ENCODE data around the gene SEMA3B.
"Not testable (repeated sequence)": the region's sequence is repeated elsewhere in the genome, so short reads cannot be mapped to it uniquely, and the experiment has no call there.

SEMA3B gene

DNA sequence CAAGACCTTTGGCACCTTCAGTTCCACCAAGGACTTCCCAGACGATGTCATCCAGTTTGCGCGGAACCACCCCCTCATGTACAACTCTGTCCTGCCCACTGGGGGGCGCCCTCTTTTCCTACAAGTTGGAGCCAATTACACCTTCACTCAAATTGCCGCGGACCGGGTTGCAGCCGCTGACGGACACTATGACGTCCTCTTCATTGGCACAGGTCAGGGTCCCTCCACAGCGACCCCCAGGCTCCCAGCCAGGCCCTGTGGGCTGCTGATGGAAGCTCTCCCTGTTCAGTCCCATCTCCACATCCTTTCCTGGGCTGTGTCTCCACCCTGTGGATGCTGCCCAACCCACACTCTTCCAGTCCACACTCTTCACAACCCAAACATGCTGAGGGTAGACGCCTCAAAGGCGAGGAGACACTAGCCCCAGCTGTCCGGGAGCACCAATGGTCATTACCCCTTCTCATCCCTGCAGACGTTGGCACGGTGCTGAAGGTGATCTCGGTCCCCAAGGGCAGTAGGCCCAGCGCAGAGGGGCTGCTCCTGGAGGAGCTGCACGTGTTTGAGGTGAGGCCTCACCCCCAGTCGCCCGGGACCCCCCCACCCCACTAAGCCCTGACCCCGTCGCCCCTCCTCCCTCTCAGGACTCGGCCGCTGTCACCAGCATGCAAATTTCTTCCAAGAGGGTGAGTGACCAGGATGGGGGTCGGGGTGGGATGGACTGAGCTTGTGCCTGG lies 5.6 kb downstream of the SEMA3B start:
- DNase-seq: peak; percentile 70

DNA sequence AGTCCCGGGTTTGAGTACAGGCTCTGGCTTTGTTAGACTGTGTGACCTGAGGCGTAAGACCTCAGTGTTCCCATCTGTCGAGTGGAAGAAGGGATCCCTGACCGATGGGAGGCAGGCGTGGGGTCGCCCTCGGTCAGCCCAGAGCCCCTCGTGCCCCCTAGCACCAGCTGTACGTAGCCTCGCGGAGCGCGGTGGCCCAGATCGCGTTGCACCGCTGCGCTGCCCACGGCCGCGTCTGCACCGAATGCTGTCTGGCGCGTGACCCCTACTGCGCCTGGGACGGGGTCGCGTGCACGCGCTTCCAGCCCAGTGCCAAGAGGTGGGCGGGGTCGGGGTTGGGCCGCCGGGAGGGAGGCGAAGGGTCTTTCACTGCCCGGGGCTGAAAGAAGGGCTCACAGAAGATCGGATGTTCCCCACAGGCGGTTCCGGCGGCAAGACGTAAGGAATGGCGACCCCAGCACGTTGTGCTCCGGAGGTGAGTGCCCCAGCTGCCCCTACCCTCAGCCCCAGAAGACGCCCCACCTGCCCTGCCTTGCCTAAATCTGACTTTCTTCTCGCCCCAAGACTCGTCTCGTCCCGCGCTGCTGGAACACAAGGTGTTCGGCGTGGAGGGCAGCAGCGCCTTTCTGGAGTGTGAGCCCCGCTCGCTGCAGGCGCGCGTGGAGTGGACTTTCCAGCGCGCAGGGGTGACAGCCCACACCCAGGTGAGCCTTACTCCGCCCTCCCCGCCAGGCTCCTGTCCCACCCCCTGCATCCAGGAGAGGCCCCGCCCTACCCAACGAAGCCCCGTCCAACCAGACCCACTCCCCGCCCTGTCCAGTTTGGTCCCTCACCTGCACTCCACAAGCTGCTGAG lies 6.4 kb downstream of the SEMA3B start:
- no peak for DNase-seq

DNA sequence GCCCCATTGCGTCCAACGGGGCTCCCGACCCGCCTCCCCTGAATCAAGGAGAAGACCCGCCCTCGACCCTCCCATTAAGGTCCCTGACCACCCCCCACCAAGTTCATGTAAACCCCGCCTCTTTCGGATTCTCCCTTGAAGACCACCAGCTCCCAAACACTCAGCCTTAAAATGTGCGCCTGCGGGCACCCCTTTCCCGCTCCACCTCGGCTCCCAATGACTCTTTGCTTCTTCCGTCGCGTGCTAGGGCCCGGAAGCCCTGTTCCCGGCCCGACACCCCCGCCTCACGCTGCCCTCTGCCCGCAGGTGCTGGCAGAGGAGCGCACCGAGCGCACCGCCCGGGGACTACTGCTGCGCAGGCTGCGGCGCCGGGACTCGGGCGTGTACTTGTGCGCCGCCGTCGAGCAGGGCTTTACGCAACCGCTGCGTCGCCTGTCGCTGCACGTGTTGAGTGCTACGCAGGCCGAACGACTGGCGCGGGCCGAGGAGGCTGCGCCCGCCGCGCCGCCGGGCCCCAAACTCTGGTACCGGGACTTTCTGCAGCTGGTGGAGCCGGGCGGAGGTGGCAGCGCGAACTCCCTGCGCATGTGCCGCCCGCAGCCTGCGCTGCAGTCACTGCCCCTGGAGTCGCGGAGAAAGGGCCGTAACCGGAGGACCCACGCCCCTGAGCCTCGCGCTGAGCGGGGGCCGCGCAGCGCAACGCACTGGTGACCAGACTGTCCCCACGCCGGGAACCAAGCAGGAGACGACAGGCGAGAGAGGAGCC lies 7.2 kb downstream of the SEMA3B start:
- no peak for DNase-seq

DNA sequence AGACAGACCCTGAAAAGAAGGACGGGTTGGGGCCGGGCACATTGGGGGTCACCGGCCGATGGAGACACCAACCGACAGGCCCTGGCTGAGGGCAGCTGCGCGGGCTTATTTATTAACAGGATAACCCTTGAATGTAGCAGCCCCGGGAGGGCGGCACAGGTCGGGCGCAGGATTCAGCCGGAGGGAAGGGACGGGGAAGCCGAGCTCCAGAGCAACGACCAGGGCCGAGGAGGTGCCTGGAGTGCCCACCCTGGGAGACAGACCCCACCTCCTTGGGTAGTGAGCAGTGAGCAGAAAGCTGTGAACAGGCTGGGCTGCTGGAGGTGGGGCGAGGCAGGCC lies 7.8 kb downstream of the SEMA3B start:
- no peak for DNase-seq

DNA sequence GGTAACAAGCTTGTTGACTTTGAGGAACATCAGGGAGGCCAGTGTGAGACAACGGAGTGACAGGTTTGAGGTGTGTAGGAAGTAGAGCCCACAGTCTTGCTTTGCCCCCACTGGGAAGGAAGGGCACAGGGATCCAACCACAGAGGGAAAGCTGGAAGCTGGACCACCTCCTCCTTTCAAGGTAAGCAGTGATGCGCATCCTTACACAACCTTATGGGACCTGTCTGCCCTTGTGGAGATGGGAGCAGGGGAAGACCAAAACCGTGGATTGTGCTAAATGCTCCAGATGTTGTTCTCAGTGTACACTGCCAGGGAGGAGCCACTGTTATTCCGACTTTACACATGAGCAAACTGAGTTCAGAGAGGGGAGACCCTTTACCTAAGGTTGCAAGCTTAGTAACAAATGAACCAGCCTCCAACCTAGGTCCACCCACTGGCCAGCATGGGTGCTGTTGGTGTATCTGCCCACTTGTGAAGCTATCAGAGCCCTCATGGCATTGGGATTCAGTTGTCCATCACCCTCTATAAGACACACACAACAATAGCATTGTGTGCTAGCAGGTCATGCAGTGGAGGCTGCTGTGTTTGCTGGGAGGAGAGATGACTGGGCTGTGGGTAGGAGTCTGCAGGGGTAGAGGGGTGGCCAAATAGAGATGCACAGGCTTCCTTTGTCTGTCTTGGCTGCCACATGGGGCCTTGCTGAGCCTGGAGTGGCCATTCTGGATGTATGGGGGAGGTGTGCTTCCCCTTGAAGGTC lies 9.4 kb downstream of the SEMA3B start:
- no peak for DNase-seq

DNA sequence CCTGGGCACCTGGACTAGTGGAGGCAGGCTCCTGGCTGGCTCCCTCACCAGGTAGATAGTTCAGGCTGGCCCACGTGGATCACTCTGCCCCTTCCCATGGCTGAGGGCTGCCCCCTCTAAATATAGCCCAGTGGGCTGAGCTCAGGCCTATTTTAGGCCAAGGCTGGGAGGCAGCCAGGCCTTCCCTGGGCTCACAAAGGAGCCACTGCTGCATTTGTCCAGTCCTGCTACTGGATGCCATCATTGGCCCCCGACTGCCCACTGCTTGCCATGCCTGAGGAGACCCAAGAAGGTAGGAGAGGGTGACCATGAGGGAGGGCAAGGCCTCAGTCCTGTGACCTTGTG lies 9.9 kb downstream of the SEMA3B start, which contains the start of gene LSMEM2:
Gene LSMEM2, plus strand, starts transcription at position 208 of the 345 bp plus-strand sequence. Its CDS starts 27 bp downstream, at position 235.
- no peak for DNase-seq

DNA sequence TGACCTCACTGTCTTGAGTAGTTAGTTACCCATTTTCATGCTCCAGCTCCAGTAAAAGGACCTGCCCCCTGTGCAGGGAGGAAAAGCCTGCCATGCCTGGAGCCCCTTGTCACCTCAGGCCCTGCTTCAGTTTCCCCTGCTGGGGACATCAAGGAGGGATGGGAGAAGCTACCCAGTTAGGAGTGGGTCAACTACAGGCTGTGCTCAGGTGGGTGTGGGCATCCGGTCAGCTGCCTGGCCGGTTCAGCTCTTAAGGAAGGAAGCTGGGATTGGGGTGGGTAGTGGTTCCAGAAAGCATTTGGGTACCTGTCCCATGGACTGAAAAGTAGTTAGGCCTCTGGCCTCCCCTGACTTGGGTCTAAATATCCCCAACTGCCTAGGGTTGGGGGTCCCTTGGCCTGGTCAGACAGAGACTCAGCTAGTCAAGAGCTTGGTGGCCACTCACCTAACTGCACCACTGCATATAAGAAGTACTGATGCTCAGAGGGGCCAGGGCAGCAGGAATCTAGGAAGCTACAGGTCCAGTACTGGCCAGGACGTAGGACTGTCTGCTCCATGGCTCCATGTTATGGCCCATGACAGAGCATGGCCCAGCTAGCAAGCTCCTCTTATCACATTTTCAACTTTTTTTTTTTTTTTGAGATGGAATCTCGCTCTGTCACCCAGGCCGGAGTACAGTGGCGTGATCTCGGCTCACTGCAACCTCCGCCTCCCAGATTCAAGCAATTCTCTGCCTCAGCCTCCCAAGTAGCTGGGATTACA lies 10.5 kb downstream of the SEMA3B start:
- DNase-seq: no peak

DNA sequence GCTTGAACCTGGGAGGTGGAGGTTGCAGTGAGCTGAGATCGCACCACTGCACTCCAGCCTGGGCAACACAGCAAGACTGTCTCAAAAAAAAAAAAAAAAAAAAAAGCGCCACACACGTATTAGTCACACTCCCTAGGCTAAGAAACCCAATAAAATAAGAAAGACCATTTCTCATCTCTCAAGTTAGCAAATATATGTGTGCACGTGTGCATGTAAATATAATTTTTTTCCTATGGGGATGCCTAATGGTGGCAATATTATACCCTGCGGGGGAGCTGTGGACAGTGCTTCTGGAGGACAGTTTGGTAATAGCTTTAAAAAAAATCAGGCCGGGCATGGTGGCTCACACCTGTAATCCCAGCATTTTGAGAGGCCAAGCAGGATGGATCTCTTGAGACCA lies 15.2 kb downstream of the SEMA3B start:
- not testable (repeated sequence) for DNase-seq

DNA sequence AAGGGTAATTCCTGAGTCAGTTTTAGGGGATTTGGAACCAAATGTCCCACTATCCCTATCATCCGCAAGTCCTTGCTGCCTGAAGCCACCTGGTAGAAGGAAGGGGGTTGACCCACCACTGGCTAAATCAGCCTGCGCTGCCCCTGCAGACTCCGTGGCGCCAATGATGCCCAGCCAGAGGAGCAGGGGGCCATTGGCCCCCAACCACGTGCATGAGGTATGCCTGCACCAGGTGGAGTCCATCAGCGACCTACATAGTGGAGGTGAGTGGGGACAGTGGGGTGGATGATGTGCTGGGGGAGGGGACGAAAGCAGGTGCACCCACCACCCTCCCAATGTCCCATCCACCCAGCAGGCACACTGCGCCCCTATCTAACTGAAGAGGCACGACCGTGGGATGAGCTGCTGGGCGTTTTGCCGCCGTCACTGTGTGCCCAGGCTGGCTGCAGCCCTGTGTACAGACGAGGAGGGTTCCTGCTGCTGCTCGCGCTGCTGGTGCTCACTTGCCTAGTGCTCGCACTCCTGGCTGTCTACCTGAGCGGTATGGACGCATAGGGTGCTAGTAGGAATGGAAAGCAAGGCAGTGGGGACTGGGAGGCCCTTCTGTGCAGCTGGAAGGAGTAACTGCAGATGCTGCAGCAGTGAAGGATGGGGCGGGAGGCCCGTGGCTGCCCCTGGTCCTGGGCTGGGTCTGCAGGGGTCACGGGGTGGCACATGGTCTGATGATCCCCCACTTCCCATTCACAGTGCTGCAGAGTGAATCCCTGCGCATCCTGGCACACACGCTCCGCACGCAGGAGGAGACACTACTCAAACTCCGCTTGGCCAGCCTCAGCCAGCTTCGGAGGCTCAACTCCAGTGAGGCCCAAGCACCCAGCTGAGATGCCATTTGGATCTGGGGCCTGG lies 17.6 kb downstream of the SEMA3B start:
- no peak for DNase-seq

DNA sequence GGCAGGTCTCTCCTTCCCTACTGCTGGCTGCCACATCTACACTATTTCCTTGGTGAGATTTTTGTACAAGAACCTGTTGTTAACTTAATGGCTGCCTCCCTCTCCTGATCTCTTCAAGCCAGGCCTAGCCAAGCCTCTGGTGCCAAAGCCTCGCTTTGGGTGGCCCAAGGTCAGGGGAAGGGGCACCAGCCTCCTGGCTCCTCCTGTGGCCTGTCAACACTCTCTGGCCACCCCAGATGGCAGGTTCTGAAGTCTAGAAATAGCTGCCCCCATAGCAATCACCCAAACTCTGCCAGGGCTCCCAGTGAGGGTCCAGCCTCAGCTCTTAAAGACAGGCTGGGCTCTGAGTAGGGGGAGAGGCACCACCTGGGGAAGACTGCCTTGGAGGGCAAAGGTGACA lies 18.3 kb downstream of the SEMA3B start:
- DNase-seq: no peak

DNA sequence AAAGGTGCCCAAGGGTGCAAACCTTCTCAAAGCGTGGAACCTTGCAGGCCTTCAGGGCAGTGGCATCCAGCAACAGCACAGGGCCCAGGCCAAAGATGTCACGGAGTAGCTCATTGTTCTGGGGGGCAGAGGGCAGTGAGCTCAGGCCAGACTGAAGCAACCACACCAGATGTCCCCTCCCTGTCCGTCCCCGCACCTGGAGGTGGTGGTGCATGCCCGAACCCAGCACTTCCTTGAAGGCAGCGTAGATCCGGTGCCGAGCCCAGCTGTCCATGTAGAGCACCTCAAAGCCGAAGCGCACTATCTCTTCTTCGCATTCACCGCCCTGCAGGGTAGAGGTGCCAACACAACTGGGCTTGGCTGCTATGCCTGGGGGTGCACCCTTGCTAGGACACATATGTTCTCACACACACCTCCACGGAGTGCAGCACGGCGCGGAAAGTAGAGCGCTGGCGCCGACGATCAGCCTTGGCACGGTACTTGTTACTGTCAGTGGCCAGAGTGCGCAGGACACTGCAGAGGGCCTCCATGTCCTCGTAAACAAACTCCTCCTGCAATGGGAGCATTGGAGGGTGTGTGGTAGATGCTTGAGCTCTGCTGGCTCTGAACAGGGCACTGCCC lies 19.6 kb downstream of the SEMA3B start:
- no peak for DNase-seq

DNA sequence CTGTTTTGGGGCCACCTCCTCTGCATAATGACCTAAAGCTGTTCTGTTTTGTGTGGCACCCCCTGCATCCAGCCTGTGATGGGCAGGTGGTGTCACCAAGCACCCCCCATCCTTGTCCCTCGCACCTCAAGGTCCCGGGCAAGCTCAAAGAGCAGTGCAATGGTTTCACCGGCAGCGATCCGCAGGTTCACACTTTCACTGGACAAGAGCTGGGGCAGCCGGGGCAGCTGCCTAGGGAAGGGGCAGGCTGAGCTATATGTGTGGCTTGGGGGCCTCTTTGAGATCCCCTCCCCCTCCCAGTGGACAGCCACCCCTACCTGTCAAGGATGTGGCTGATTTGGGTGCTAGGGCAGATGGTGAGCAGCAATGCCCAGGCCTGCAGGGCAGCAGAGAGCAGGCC lies 20.2 kb downstream of the SEMA3B start:
- DNase-seq: no peak

DNA sequence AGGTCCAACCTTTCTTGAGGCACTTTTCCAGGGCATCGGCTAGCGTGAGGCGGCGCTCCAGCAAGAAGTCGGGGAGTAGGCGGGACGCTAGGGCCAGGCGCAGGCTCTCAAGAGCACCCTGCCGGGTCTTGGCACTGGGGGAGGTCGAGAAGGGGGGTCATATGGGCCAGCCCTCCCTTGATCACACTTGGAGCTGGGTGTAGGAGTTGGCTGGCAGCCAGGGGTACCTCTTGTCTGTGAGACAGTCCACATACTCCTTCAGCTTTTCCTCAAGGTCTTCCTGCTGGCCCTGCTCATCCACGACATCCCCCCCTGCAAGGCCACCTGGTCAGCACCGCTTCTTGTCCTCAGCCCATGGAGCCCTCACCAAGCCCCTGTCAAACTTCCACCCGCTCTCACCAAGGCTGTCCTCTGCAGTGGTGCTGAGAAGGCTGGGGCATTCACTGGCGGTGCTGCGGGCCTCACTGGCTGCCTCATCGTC lies 21.3 kb downstream of the SEMA3B start:
- DNase-seq: no peak

DNA sequence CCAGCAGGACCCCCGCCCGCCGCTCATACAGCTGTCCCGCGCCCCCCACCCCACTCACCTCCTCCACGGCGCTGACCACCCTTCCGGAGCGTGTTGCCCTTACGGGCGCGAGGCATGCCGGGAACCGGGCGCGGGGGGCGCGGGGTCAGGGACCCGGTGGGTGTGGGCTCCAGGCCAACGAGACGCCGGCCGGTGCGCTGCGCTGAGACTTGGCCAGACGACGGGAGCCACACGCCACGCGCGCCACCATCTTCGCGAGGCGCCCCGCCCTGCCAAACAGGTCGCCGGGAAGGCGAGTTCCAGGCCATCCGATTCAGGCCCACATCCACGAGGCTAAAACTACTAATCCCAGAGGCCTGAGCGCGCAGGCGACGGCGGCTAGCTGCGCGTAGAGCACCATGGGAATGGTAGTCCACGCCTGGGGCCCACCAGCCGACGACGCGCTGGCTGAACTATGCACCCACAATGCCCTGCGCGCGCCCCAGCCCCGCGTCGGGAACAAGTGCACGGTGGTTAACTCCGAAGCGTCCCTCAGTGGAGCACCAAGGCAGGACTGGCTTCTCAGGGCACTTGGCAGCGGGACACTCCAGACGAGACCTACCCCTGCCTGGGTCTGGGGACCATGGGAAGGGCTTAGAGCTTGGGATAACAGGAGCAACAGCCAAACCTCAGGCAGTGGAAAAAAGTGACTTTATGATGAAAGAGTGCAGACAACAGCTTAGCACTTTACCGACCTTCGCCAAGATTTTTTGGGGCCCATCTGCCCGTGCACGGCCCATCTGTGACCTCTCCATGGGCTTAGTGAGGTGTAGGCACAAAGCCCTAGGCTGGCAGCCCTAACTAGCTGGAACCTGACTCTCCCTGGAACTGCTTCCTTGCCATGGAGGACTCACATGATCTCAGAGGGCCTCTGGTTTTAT lies 23.5 kb downstream of the SEMA3B start, which contains the start of gene IFRD2:
Gene IFRD2, minus strand, starts transcription at position 271 of the 920 bp plus-strand sequence. Its CDS starts 155 bp downstream, at position 116.
- peak; percentile 90 for DNase-seq

DNA sequence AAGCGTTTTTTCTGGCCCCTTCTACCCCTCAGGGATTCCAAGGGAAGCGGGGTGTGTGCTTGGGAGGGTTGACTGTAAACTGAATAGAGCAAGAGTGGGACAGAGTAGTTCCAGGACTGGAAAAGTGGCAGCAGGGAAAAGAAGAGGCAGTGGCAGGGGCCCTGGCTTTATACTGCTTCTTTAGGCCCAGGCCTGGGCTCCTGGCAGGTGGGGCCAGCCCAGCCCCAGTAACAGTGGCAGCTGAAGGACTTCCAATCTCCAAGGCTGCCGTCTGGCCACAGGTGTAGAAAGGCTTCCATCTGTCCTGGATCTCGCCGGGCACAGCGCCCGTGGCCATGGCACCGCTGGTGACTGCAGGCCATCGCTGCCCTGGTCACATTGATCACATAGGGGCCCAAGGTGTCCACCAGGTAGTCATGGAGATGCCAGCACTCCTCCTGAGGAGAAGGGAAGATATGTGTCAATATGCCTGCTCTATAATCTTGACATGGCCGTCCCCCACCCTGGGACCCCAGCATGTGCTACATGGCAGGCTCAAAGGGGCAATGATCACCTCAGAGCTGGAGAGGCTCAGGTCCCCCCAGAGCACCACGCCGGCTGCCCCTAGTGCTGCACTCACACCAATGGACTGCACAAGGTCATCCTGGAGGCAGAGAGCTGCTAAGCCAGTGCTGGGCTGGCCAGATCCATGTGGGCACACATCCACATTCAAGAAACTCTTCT lies 24.3 kb downstream of the SEMA3B start:
- no peak for DNase-seq

DNA sequence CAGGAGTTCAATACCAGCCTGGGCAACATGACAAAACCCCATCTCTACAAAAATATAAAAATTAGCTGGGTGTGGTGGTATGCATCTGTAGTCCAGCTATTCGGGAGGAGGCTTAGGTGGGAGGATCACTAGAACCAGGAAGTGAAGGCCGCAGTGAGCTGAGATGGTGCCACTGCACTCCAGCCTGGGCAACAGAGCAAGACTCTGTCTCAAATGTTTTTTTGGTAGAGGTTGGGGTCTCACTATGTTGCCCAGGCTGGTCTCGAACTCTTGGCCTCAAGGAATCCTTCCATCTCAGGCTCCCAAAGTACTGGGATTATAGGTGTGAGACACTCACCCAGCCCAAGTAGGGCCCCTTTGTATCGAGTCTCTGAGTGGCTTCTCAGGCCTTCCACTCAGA lies 25.1 kb downstream of the SEMA3B start:
- no peak for DNase-seq

DNA sequence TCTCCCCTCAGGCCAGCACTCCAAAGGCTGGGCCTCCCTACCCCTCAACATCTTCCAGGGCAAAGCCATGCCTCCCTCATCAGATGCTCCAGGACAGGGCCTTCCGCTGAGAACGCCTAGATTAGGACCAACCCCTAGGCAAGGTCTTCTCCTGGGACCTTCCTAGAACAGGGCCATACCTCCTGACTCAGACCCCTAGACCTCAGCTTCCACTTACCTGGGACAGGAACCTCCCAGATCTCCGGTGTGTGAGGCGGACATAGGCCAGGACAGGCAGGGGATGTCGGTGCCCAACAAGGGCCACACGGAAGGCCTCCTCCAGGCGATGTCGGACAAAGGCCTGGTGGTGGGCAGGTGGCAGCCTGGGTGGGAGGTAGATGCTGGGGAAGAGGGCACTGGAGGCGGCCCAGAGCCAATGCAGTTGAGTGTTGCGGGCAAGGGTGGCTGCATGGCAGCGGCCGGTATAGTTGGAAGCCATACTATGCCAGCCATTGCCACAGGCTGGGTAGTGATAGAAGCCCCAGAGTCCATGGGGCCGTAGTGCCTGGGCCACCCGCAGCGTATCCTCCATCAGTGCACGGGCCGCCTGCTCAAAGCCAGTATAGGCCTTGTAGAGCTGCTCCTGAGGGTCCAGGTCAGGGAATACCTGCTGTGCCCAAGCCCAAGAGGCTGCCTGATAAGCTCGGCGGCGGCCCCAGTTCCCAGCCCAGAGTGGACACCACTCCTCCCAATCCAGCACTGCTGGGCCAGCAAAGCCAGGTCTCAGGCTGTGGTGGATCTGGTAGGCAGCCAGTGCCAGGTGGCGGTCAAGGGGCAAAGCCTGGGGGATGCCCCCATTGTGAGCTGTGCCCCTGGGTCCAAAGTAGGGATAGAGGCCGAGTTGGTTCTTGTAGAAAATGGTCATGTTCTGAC lies 25.8 kb downstream of the SEMA3B start:
- DNase-seq: no peak

Measured in activated T-cell treated with anti-CD3 and anti-CD28 coated beads for 4 hours (primary cell).